Vein endothelial cell (primary cell): ENCODE data around the gene NANOGP8. TPM values are rescaled to one million over a fixed set of nuclear protein-coding genes. Genes with fewer than 3 reads are reported as not detected.

Source experiments
- total RNA-seq: library from RNA; depleted of rRNA; stranded (reverse); fragments of >200 nt; gene quantifications from 2 replicates; pipeline ENCODE4 v1.2.3, GENCODE V29; 2012

The NANOGP8 gene, protein sequence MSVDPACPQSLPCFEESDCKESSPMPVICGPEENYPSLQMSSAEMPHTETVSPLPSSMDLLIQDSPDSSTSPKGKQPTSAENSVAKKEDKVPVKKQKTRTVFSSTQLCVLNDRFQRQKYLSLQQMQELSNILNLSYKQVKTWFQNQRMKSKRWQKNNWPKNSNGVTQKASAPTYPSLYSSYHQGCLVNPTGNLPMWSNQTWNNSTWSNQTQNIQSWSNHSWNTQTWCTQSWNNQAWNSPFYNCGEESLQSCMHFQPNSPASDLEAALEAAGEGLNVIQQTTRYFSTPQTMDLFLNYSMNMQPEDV
- 0.38 TPM in 1 of 2 replicates, not detected in the other for total RNA-seq

DNA sequence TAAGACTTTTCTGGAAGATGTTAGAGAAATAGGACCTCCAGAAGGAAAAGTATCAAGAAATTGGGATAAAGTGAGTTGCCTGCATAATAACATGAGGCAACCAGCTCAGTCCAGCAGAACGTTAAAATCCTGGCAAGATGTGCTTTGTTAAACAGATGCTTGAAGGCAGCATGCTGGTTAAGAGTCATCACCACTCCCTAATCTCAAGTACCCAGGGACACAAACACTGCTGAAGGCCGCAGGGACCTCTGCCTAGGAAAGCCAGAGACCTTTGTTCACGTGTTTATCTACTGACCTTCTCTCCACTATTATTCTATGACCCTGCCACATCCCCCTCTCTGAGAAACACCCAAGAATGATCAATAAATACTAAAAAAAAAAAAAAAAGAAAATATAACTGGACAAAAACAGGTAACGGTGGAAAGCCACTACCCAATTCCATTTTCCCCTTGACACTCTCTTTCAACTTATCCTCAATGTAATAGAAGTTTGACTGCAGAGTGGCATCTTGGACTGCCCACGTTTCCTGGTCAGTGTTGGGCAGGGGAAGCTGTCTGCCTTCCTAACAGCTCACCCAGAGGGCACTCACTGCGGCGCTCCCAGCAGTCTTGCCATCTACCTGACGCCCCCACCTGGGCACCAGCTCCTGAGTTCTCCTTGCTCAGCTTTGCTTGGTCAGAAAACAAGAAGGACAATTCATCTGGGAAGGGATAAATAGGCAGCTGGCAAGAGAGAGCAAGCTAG lies at the start of gene NANOGP8:
NANOGP8 (minus strand) TSS at position 120 of the 744 bp plus-strand sequence. CDS start 185 bp downstream, outside the sequence.

Other genes starting within 250 kb of the NANOGP8 start
- 30.4 and 43.9 TPM in 2 replicates for gene AQR, start 115.6 kb downstream of the NANOGP8 start, total RNA-seq
- gene ZNF770, start 97.0 kb downstream of the NANOGP8 start, total RNA-seq = 32.7 and 40.4 TPM in 2 replicates